Adrenal gland (tissue), 12 donors: ENCODE results near the gene SURF2. TPM values are rescaled to one million over a fixed set of nuclear protein-coding genes. Genes with fewer than 3 reads are reported as not detected.

Experiments
- DNase-seq, 7 donors: peaks; one replicate each; pipeline ENCODE4 v3.0.0-alpha.2; 2019 to 2020
- H3K27ac ChIP-seq, 5 donors: fragments of 200-600 bp; sonication (generic) in 4 of 5; 1 replicate in 3 of 5; 2 replicates in 2 of 5; pipeline versions ENCODE4 v1.5.1 to v1.8.0; 2016 to 2020; ENCODE audit warnings: mild to moderate bottlenecking in 1 of 5
- H3K27me3 ChIP-seq: fragments of 200-600 bp; 2 replicates; pipeline ENCODE4 v1.8.0; 2021
- H3K36me3 ChIP-seq, 2 donors: fragments of 200-600 bp; replicated peaks in 1 of 2; 1 replicate in 1 of 2; 2 replicates in 1 of 2; pipeline versions ENCODE4 v1.5.1 to v1.8.0; 2018 to 2022
- H3K4me1 ChIP-seq, 2 donors: fragments of 200-600 bp; replicated peaks in 1 of 2; 1 replicate in 1 of 2; 2 replicates in 1 of 2; pipeline versions ENCODE4 v1.5.1 to v1.8.0; 2018 to 2021
- H3K4me3 ChIP-seq, 4 donors: fragments of 200-600 bp; sonication (generic) in 3 of 4; one replicate each; pipeline ENCODE4 v1.5.1; 2016 to 2018
- H3K9me3 ChIP-seq, 3 donors: fragments of 200-600 bp; sonication (generic) in 1 of 3; replicated peaks in 1 of 3; 1 replicate in 2 of 3; 2 replicates in 1 of 3; pipeline versions ENCODE4 v1.5.1 to v1.8.0; 2016 to 2021
- CTCF ChIP-seq, 6 experiments: fragments of 450-650 bp in 4 of 6; fragments of 200-600 bp in 2 of 6; sonication (generic) in 1 of 6; IDR thresholded peaks; 1 replicate in 5 of 6; 2 replicates in 1 of 6; pipeline versions ENCODE4 v1.5.1 to v1.8.0; 2016 to 2021; ENCODE audit warnings: antibody characterized with exemption in 6 of 6, mild to moderate bottlenecking in 2 of 6, moderate library complexity in 1 of 6
- POLR2A ChIP-seq, 2 donors: fragments of 450-650 bp; IDR thresholded peaks; one replicate each; pipeline ENCODE4 v1.6.1; 2017; ENCODE audit warnings: antibody characterized with exemption in 2 of 2, mild to moderate bottlenecking in 2 of 2, moderate library complexity in 1 of 2
- WGBS, 4 donors: extraction: QIAGEN DNeasy Blood & Tissue Kit in 2 of 4; methylation state at CpG; one replicate each; pipeline versions ENCODE4 v1.1.5 to v1.1.7; 2013 to 2017; 5-methylcytosine and 5-hydroxymethylcytosine counted together
- intact Hi-C, 2 donors: fragments of 100-400 bp; cut with DNase I; formaldehyde crosslinking; loops; one replicate each; pipeline versions ENCODE4 v1.14.1 to v1.15.0; 2022 to 2023
- polyA plus RNA-seq, 3 donors: library from polyadenylated mRNA; stranded (reverse); fragments of 200-250 nt in 2 of 3; fragments of 350-450 nt in 1 of 3; fragmentation: Illumina TruSeq in 1 of 3; extraction: RNeasy Lipid Tissue Mini Kit (QIAGEN cat#74804) in 1 of 3; gene quantifications; one replicate each; pipeline ENCODE4 v1.2.3, GENCODE V29; 2013 to 2014
- total RNA-seq, 9 donors: library from RNA; depleted of rRNA in 4 of 9; stranded (reverse); fragments of >200 nt in 4 of 9; fragments of 120-200 nt in 1 of 9; fragmentation: NEBNext Ultra II Directional in 1 of 9; extraction: Animal tissue kit (Norgen Biotek cat#: 25700) in 1 of 9; gene quantifications; one replicate each; pipeline versions ENCODE4 v1.1.0 to v1.2.4, GENCODE V29; 2013 to 2023
- donor health status: healthy with polysubstance abuse.
- donor health status: Bipolar disorder and iron deficiency.
- donor health status: DM: yes; HTN: yes; CAD: no.
- donor health status: DM: no; HTN: no; CAD: no.
- donor health status: DM: no; HTN: no; CAD: no.
- donor health status: DM: yes; HTN: yes; CAD: no.

The SURF2 gene
- total and polyA plus RNA-seq, 12 donors, result 13.4 to 53.0 (median 23.4) TPM

- Histone ChIP-seq H3K36me3 (peaks cover 0 to 8% of the 10 kb centered on the region in 2 donors), H3K4me3 (no peak overlapping the region), H3K9me3 (no peaks in the 10 kb centered on the region), H3K4me1 (peaks cover 12 to 21% of the 10 kb centered on the region in 2 donors), H3K27me3 (no peaks in the 10 kb centered on the region), H3K27ac (no peak overlapping the region)
- intact Hi-C loops, result no loop called here
- WGBS, 4 donors, result 81 to 95% (median 83%) methylated on average over 4 to 6 of the region's 6 CpGs
- DNase-seq, result no peak
- no peak for TF ChIP-seq POLR2A (IDR thresholded peaks at IDR 0.05)
- no peak for TF ChIP-seq CTCF (IDR thresholded peaks at IDR 0.05)
Observed at GRCh38 chr9:133377721-133378216, 21.4 kb downstream of the SURF2 start.

- Histone ChIP-seq H3K4me1 (peaks cover 12 to 18% of the 10 kb centered on the region in 2 donors), H3K36me3 (peaks cover 0 to 1% of the 10 kb centered on the region in 2 donors)
Observed at GRCh38 chr9:133378408-133378962, 22.1 kb downstream of the SURF2 start.

GRCh38 chr9:133379153-133380086 is 23.1 kb downstream of the SURF2 start:
- H3K36me3 ChIP-seq, result no peaks in the 10 kb centered on the region
- intact Hi-C loops, result no loop called here
- peaks cover 7 to 8% of the 10 kb centered on the region in 2 donors for H3K4me1 ChIP-seq
- H3K27me3 ChIP-seq, result no peaks in the 10 kb centered on the region
- H3K4me3 ChIP-seq, result no peak overlapping the region
- TF ChIP-seq CTCF (IDR thresholded peaks at IDR 0.05) (no peak), POLR2A (IDR thresholded peaks at IDR 0.05) (no peak)
- WGBS, 4 donors, result 75 to 86% (median 77%) methylated on average over 10 to 14 of the region's 14 CpGs
- H3K9me3 ChIP-seq, result no peaks in the 10 kb centered on the region
- H3K27ac ChIP-seq, result peak overlapping the region in 2 of 5 donors; percentile 41 to 71
- peak in 4 of 7 donors; percentile 32 to 50 (median 35) for DNase-seq

More at GRCh38 chr9:133378408-133378962, 22.1 kb downstream of the SURF2 start:
- 80 to 100% (median 87%) methylated on average over 1 of the region's 1 CpG for WGBS, 4 donors
- no peaks in the 10 kb centered on the region for H3K9me3 ChIP-seq
- intact Hi-C loops, result no loop called here
- no peaks in the 10 kb centered on the region for H3K27me3 ChIP-seq
- no peak overlapping the region for H3K4me3 ChIP-seq
- DNase-seq, result peak in 1 of 7 donors; percentile 52
- peak overlapping the region in 2 of 5 donors; percentile 41 to 71 for H3K27ac ChIP-seq
- TF ChIP-seq POLR2A (IDR thresholded peaks at IDR 0.05) (no peak), CTCF (IDR thresholded peaks at IDR 0.05) (no peak)

- Histone ChIP-seq H3K4me1 (peaks cover 5% of the 10 kb centered on the region in 2 donors), H3K4me3 (no peak overlapping the region), H3K27me3 (no peaks in the 10 kb centered on the region), H3K9me3 (no peaks in the 10 kb centered on the region), H3K36me3 (no peaks in the 10 kb centered on the region), H3K27ac (no peak overlapping the region)
- TF ChIP-seq CTCF (IDR thresholded peaks at IDR 0.05) (no peak), POLR2A (IDR thresholded peaks at IDR 0.05) (no peak)
- 87 to 91% (median 89%) methylated on average over 4 of the region's 4 CpGs for WGBS, 4 donors
- intact Hi-C loops, result no loop called here
- no peak for DNase-seq
Observed at GRCh38 chr9:133380734-133381133, 24.4 kb downstream of the SURF2 start.
